Measurements from ENCODE around the gene ACOT13.
"Not testable (repeated sequence)": the region's sequence is repeated elsewhere in the genome, so short reads cannot be mapped to it uniquely, and the experiment has no call there.

The ACOT13 gene

DNA sequence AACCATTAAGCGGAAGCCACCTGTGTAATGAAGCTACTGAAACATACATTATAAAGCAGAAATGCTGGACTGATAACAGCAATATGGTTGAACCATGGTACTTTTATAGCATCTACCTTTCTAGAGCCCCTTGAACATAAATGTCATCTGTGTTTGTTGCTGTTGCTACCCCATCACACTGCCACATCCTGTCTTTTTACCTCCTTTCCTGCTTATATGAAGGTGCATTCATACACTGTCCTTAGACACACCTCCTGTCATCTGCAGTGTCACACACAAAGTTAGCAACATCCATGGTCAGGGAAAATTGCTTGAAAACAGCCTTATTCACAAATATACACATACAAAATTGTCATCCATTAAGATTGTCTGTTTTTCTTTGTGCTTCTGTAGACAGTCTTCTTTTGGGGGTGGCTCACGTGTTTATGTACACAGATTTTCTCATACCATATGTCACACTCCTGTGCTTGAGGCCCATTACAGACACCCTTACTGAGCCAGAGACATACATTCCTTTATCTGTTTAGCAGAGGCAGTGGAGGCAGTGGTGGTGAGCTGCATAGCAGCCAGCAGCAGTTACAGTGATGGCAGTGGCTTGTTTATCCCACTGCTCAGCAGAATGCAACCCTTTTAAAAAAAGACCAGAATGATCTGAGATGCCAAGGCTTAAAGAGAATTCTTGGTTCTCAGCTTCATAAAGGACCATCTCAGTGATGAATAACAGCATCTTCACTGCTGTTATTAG is 26.1 kb downstream of the ACOT13 start:
- DNase-seq (ENCODE audit: low read depth) = no peak

DNA sequence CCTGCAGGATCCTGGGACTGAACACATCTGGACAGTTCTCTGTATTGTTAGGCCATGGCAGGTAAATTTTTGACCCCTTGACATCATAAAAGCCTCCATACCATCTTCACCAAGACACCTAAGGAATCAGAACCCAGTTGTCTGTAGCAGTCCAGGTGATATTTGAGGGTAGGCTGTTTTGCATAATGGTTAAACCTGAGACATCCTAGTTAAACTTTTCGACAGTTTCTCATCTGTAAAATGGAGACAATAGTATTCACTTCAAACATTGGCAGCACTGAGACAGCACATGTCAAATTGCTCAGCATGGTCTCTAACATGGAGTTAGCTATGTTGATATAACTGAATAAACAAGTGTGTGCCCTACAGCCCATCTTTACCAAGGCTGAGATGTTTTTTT is 27.3 kb downstream of the ACOT13 start:
- DNase-seq (ENCODE audit: low read depth) = no peak

DNA sequence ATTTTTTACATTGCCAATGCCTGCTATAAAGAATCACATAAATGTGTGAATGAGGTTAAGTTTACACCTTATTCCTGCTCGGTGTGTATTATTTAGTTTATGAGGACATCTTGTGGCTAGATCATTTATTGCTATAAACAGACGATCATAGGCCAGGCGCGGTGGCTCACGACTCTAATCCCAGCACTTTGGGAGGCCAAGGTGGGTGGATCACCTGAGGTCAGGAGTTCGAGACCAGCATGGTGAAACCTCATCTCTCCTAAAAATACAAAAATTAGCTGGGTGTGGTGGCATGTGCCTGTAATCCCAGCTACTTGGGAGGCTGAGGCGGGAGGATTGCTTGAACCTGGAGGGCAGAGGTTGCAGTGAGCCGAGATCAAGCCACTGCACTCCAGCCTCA is 28.8 kb downstream of the ACOT13 start:
- peak; percentile 35 for DNase-seq (ENCODE audit: low read depth)

DNA sequence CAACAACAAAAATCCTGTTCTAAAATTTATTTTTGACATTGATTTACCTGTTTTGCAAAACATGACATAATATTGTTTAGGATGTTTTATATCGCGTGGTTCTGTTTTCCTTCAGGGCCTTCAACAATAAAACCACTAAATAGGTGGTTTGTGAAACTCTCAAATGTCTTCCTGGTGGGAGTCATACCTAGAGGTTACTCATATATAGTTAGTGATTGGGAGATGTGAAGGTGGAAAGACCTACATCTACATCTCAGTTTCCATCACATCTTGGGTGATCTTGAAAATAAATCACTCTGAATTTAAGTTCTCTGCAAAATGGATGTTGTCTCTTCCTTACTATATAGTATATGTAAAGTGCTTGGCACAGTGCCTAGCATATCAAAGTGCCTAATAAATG is 29.2 kb downstream of the ACOT13 start:
- no peak for DNase-seq (ENCODE audit: low read depth)

DNA sequence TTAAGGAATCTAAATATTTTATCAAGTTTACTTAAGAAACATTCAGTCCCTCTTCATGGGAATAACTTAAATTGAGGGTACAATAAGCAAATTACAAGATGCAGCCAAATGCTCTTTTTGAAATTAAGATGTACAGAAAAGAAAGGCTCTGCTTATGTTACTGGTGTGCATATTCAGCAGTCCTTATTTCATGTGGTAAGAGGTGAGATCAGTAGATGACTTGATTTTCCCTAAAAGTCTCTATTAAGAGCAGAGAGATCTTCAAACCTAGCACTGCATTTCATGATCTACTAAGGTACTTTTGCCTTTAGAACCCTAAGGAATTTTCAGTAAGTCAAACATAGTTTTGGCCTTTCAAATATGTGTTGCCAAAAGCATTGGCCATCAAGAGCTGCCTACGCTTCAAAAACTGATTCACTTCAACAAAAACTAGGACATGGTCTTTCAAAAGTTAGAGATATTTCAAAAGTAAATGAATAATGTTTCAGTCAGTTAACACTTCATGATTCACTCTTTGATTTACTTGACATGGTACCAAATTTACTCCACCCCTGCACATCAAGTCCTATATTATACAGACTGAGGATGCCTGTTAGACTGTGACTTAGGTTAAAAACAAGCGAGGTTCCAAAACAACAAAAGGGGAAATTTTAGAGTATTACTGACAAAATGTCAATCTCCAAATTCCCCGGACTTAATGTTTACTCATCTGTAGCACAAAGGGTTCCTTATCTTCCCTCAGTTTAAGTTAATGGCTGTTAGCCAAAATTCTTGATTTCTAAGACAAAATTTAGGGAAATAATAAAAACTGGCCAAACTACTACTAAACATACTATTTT is 32.9 kb downstream of the ACOT13 start:
- DNase-seq (ENCODE audit: low read depth) = peak; percentile 18

GRCh38 chr6:24702720-24703282 is 35.9 kb downstream of the ACOT13 start:
- no peak for DNase-seq (ENCODE audit: low read depth)

GRCh38 chr6:24704468-24704867 is 37.6 kb downstream of the ACOT13 start:
- DNase-seq (ENCODE audit: low read depth) = no peak

GRCh38 chr6:24708612-24709011 is 41.7 kb downstream of the ACOT13 start:
- no peak for DNase-seq (ENCODE audit: low read depth)

- no peak for DNase-seq (ENCODE audit: low read depth)
These were observed 42.3 kb downstream of the ACOT13 start for GRCh38 chr6:24709014-24709711.

GRCh38 chr6:24710519-24711303 is 43.8 kb downstream of the ACOT13 start:
- DNase-seq (ENCODE audit: low read depth) = no peak

DNA sequence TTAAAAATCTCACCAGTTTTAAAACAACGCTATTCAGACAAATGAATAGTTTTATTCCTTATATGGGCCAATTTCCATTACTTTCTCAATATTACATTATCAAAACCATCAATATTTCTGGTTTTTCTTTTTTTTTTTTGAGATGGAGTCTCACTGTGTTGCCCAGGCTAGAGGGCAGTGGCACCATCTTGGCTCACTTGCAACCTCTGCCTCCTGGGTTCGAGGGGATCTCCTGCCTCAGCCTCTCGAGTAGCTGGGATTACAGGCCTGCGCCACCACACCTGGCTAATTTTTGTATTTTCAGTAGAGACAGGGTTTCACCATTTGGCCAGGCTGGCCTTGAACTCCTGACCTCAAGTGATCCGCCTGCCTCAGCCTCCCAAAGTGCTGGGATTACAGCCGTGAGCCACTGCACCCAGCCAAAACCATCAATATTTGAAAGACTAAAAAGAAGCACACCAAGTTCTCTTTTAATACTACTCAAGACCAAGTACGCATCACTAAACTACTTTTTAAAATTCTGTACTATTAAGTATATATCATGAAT is 49.8 kb downstream of the ACOT13 start:
- DNase-seq (ENCODE audit: low read depth) = not testable (repeated sequence)

- DNase-seq (ENCODE audit: low read depth) = no peak
These were observed 51.7 kb downstream of the ACOT13 start for GRCh38 chr6:24718449-24719124.

DNA sequence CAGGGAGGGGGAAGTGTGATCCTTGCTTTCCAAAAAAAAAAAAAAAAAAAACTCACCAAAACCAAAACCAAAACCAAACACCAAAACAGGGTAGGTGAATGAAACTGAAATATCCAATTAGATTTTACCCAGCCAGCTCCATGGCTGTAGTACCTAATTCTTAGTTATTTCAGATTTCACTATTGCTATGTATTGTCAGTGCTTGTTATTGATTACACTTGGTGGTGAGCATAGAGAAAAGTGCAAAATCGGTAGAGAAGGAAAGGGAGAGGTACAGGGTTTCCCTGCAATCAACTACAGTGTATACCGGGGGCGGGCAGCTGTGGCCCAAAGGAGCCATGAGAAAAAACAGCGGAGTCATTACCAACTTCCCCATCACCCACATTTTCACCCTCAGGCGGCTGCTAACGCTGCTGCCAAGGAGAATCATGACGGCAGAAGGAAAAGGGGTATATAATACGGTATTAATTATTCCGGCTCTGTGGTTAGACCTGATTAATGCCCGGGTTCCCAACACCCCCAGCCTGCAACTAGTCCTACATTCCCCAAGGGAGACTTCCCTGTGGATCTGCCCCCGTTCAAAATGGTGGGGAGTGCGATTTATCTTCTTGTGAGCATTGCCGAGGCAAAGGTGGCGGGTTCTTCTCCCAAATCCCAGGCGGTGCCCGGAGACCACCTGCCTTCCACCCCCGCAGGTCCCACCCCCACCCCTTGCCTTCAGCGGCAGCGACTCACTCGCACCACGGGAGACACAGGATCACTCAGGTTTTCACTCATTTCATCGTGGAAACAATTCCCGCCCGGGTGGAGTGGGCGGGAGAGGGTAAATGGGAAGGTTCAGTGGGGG is 52.5 kb downstream of the ACOT13 start, which contains the start of gene C6orf62:
Gene C6orf62, minus strand, starts transcription at position 30 of the 847 bp plus-strand sequence. CDS start 486 bp downstream, outside the sequence.
- DNase-seq (ENCODE audit: low read depth) = peak; percentile 41

GRCh38 chr6:24720131-24720603 is 53.3 kb downstream of the ACOT13 start:
- DNase-seq (ENCODE audit: low read depth) = peak; percentile 66

DNA sequence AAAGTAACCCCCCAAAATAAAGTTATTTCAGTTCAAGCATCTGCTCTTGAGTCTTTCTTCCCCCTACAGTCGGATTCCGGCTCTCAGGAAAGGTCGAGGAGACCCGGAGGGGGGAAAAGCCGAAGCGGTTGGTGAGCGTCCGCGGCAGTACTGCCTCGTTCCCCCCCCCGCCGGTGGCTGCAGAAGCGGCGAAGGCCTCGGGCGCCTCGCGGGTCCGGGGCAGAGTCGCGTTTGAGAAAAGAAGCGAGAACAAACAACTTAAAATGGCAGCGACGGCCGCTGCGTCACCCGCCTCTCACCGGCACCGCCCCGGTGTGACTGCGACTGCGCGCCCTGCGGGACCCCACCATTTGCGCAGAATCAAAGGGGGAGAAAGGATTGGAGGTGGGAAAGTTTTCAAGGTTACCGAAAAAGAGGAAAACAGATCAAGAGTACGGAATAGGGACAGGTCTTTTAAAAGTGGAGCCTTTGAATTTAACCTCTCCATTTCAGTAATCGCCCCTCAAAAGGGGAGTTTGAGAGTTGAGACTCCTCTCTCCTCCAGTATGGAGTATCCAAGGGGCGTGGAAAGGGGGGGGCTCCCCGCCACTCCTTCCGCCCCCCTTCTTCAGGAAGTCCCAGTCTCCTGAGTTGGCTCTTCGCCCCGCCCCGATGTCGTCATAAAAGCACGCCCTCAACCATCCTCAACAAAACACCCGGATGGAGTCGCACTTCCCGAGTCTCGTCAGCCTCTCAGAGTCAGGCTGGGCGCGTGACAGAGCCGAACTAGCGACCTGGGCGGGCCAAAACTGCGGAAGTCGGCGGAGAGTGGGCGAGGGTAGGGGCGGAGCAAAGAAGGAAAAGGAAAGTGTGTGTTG is 54.0 kb downstream of the ACOT13 start:
- DNase-seq (ENCODE audit: low read depth) = peak; percentile 100

- DNase-seq (ENCODE audit: low read depth) = no peak
These were observed 54.8 kb downstream of the ACOT13 start for GRCh38 chr6:24721461-24722215.

- no peak for DNase-seq (ENCODE audit: low read depth)
These were observed 56.4 kb downstream of the ACOT13 start for GRCh38 chr6:24723270-24723669.

DNA sequence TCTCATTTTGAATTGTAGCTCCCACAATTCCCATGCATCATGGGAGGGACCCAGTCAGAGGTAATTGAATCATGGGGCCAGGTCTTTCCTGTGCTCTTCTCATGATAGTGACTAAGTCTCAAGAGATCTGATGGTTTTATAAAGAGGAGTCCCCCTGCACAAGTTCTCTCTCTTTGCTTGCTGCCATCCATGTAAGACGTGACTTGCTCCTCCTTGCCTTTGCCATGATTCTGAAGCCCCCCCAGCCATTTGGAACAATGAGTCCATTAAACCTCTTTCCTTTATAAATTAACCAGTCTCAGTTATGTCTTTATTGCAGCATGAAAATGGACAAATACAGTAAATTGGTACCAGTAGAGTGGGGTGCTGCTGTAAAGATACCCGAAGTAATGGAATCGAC is 63.8 kb downstream of the ACOT13 start:
- not testable (repeated sequence) for DNase-seq (ENCODE audit: low read depth)
